PC-3 (cell line): ENCODE measurements around the gene ARMH2. TPM values are rescaled to one million over a fixed set of nuclear protein-coding genes. Genes with fewer than 3 reads are reported as not detected.

Experiments used
- ATAC-seq: fragments of 200-7000 bp; cut with Tn5 transposase; 2 replicates; pipeline ENCODE4 v1.9.1; 2020; ENCODE audit warnings: mild to moderate bottlenecking, moderate library complexity
- BruUV-seq: library from RNA; stranded (reverse); fragments of 400-500 nt; replicated peaks from 2 replicates; lab custom pipeline; 2021; lab: Mats Ljungman, UMichigan
- CTCF ChIA-PET: fragments of 300-600 bp; sonication (Branson Sonifier 250); formaldehyde crosslinking; loops from one replicate; lab custom pipeline; 2022; ENCODE audit warnings: antibody characterized with exemption; lab: Charles Lee
- POLR2A ChIA-PET: fragments of 300-600 bp; sonication (Branson Sonifier 250); formaldehyde crosslinking; loops from one replicate; lab custom pipeline; 2022; ENCODE audit warnings: antibody characterized with exemption; ENCODE audit not compliant: unreplicated experiment; lab: Charles Lee
- DNase-seq: peaks from one replicate; pipeline ENCODE4 v3.0.0-alpha.2; 2015
- H2AFZ ChIP-seq: fragments of 300-600 bp; sonication (generic); 2 replicates; pipeline ENCODE4 v1.6.0; 2016; ENCODE audit warnings: antibody characterized with exemption, low read length
- H3F3A ChIP-seq: fragments of 300-600 bp; sonication (generic); one replicate; pipeline ENCODE4 v1.6.0; 2017; ENCODE audit warnings: antibody characterized with exemption, low read length, control low read depth, mild to moderate bottlenecking; ENCODE audit not compliant: unreplicated experiment
- H3K27ac ChIP-seq: fragments of 300-600 bp; sonication (generic); 2 replicates; pipeline ENCODE4 v1.5.1; 2016; ENCODE audit warnings: mild to moderate bottlenecking, low read length
- H3K27me3 ChIP-seq: fragments of 300-600 bp; sonication (generic); 2 replicates; pipeline ENCODE4 v1.6.1; 2016; ENCODE audit warnings: low read length, mixed read lengths
- H3K36me3 ChIP-seq: fragments of 300-600 bp; sonication (generic); 2 replicates; pipeline ENCODE4 v1.6.1; 2016; ENCODE audit warnings: low read depth, mixed run types, low read length, mixed read lengths
- H3K4me1 ChIP-seq: fragments of 300-600 bp; sonication (generic); 2 replicates; pipeline ENCODE4 v1.5.1; 2016; ENCODE audit warnings: low read length; ENCODE audit not compliant: insufficient read depth
- H3K4me2 ChIP-seq: fragments of 300-600 bp; sonication (generic); 2 replicates; pipeline ENCODE4 v1.6.0; 2016; ENCODE audit warnings: low read length
- H3K4me3 ChIP-seq: fragments of 300-600 bp; sonication (generic); 2 replicates; pipeline ENCODE4 v1.5.1; 2016; ENCODE audit warnings: mild to moderate bottlenecking, low read length, mixed read lengths
- H3K79me2 ChIP-seq: fragments of 300-600 bp; sonication (generic); 2 replicates; pipeline ENCODE4 v1.6.1; 2017; ENCODE audit warnings: low read length, mixed read lengths
- H3K9ac ChIP-seq: fragments of 300-600 bp; sonication (generic); 2 replicates; pipeline ENCODE4 v1.6.0; 2016; ENCODE audit warnings: mild to moderate bottlenecking, low read length
- H3K9me2 ChIP-seq: fragments of 300-600 bp; sonication (generic); replicated peaks from 2 replicates; pipeline ENCODE4 v1.6.1; 2016; ENCODE audit warnings: mixed run types, low read length, mixed read lengths
- H3K9me3 ChIP-seq: fragments of 300-600 bp; sonication (generic); 2 replicates; pipeline ENCODE4 v1.6.1; 2016; ENCODE audit warnings: low read length, mixed read lengths
- H4K20me1 ChIP-seq: fragments of 300-600 bp; sonication (generic); 2 replicates; pipeline ENCODE4 v1.6.1; 2016; ENCODE audit warnings: low read length, mixed read lengths
- CTCF ChIP-seq: fragments of 300-600 bp; sonication (generic); conservative IDR thresholded peaks from 2 replicates; pipeline ENCODE4 v1.5.1; 2017; ENCODE audit warnings: antibody characterized with exemption, low read depth, mild to moderate bottlenecking, low read length
- EZH2 ChIP-seq: fragments of 300-600 bp; sonication (generic); IDR thresholded peaks from one replicate; pipeline ENCODE4 v1.6.1; 2017; ENCODE audit warnings: antibody characterized with exemption, mild to moderate bottlenecking, low read length; ENCODE audit not compliant: unreplicated experiment
- EZH2phosphoT487 ChIP-seq: fragments of 300-600 bp; sonication (generic); IDR thresholded peaks from 2 replicates; pipeline ENCODE4 v1.6.1; 2018; ENCODE audit warnings: mild to moderate bottlenecking, antibody characterized with exemption, low read length, borderline replicate concordance
- intact Hi-C: fragments of 100-400 bp; cut with micrococcal nuclease; formaldehyde crosslinking; loops from 2 replicates; pipeline ENCODE4 v1.9.0; 2023
- total RNA-seq: library from RNA; depleted of rRNA; stranded (reverse); fragments of >200 nt; gene quantifications from 2 replicates; pipeline ENCODE4 v1.2.3, GENCODE V29; 2014

The ARMH2 gene
- total RNA-seq, 1 experiment from 2014 or later, result not detected

GRCh38 chr6:24836109-24836508 lies 37.4 kb upstream of the ARMH2 start:
- Histone ChIP-seq H3K27ac (no peak overlapping the region), H3F3A (no peaks in the 10 kb centered on the region), H3K4me2 (no peak overlapping the region), H3K36me3 (no peaks in the 10 kb centered on the region), H3K27me3 (no peaks in the 10 kb centered on the region), H3K9ac (no peak overlapping the region), H3K9me3 (no peaks in the 10 kb centered on the region), H3K4me3 (no peak overlapping the region), H2AFZ (no peak overlapping the region), H3K79me2 (no peaks in the 10 kb centered on the region), H3K9me2 (no peaks in the 10 kb centered on the region), H4K20me1 (no peaks in the 10 kb centered on the region), H3K4me1 (no peaks in the 10 kb centered on the region)
- BruUV-seq, result no TSS peak
- TF ChIP-seq EZH2phosphoT487 (no peak), EZH2 (no peak), CTCF (no peak)
- no peak for DNase-seq
- intact Hi-C loops, result no loop called here
- ChIA-PET CTCF (interaction anchor here (0.7 kb wide), 1 partner anchor 264 kb away, joined by 3 read pairs; no protein-coding TSS in a partner anchor), POLR2A (no interaction called here)
- ATAC-seq, result no peak

GRCh38 chr6:24833711-24834386 lies 35.1 kb upstream of the ARMH2 start:
- ATAC-seq (no peak), DNase-seq (no peak)
- TF ChIP-seq CTCF (no peak), EZH2phosphoT487 (no peak), EZH2 (no peak)
- ChIA-PET POLR2A (no interaction called here), CTCF (no interaction called here)
- BruUV-seq, result no TSS peak
- Histone ChIP-seq H2AFZ (no peak overlapping the region), H3K4me2 (no peak overlapping the region), H3K27ac (no peak overlapping the region), H3K9me3 (no peaks in the 10 kb centered on the region), H3K9me2 (no peaks in the 10 kb centered on the region), H4K20me1 (no peaks in the 10 kb centered on the region), H3K4me3 (no peak overlapping the region), H3K27me3 (no peaks in the 10 kb centered on the region), H3F3A (no peaks in the 10 kb centered on the region), H3K4me1 (no peaks in the 10 kb centered on the region), H3K36me3 (no peaks in the 10 kb centered on the region), H3K9ac (no peak overlapping the region), H3K79me2 (no peaks in the 10 kb centered on the region)
- intact Hi-C loops, result no loop called here

DNA sequence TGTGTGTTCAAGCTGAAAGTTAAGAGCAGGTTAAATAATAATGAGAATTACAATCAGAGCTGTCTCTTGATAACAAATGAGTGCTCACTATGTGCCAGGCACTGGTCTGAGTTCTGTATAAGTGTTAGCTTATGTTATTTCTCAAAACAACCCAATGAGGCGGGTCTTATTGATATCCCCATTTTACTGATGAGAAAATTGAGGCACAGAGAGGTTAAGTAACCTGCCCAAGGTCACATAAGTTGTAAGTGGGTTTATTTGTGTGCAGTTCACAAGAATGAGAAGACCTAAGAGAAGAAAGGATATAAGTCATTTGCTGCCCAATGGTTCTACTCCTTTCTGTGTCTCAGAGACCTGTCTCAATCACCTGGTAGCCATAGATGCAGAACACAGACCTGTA lies 34.1 kb upstream of the ARMH2 start:
- no peak overlapping the region for H3K4me2 ChIP-seq
- TF ChIP-seq CTCF, result no peak
- TF ChIP-seq EZH2phosphoT487, result no peak
- no peak for TF ChIP-seq EZH2
- ChIA-PET CTCF (no interaction called here), POLR2A (no interaction called here)
- no TSS peak for BruUV-seq
- no peaks in the 10 kb centered on the region for H3K9me2 ChIP-seq
- intact Hi-C loops, result no loop called here
- H4K20me1 ChIP-seq, result no peaks in the 10 kb centered on the region
- no peaks in the 10 kb centered on the region for H3F3A ChIP-seq
- no peaks in the 10 kb centered on the region for H3K27me3 ChIP-seq
- H3K79me2 ChIP-seq, result no peaks in the 10 kb centered on the region
- H3K4me3 ChIP-seq, result no peak overlapping the region
- H2AFZ ChIP-seq, result no peak overlapping the region
- H3K9ac ChIP-seq, result no peak overlapping the region
- H3K9me3 ChIP-seq, result no peaks in the 10 kb centered on the region
- no peaks in the 10 kb centered on the region for H3K36me3 ChIP-seq
- DNase-seq, result no peak
- no peak overlapping the region for H3K27ac ChIP-seq
- no peak for ATAC-seq
- H3K4me1 ChIP-seq, result no peaks in the 10 kb centered on the region
